ENCODE results near the gene FOXF2.

FOXF2 gene

DNA sequence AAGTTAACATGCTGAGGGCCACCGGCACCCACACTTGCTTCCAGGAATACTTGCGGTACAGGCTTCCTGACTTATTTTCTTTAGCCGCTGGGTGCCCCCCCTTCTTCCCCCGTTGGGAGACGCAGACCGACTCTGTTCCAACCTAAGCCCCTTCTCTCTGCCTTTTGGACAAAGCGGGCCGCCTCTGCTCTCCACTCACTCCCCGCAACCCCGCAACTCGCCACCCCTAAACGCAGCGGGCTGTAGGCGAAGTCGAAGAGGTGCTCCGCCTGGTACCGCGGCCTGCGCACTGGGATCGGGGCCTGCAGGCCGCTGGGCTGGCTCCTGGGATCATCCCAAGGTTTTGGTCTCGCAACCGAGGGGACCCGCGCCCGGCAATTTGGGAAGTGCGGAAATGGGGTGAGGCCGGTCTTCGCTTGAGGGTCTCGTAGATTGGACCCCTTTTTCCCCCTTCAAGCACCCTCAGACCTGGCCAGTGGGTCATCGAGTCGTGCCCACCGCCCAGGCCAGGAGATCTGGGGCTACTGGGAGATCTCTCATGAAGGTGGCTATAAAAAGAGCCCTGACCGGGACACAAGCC is 4.7 kb upstream of the FOXF2 start:
- Histone ChIP-seq H3K27ac (ENCODE audit: low read length) (no peak overlapping the region), H3K36me3 (ENCODE audit: control insufficient read depth, insufficient read depth, low read length) (no peaks in the 10 kb centered on the region), H3K4me3 (ENCODE audit: low read length) (peak overlapping the region; percentile 1; the same call in 1 of the 2 replicates), H3K27me3 (ENCODE audit: control insufficient read depth, insufficient read depth, low read length) (peaks cover 84% of the 10 kb centered on the region), H3K4me1 (ENCODE audit: control insufficient read depth, insufficient read depth, low read length) (peaks cover 11% of the 10 kb centered on the region), H3K9me3 (ENCODE audit: control insufficient read depth, insufficient read depth, low read length) (no peaks in the 10 kb centered on the region)
- no peak for DNase-seq (ENCODE audit: low read depth, low spot score)
- no CpG with 5 or more reads among the region's 34 CpGs for WGBS (ENCODE audit: insufficient coverage, insufficient read length)

DNA sequence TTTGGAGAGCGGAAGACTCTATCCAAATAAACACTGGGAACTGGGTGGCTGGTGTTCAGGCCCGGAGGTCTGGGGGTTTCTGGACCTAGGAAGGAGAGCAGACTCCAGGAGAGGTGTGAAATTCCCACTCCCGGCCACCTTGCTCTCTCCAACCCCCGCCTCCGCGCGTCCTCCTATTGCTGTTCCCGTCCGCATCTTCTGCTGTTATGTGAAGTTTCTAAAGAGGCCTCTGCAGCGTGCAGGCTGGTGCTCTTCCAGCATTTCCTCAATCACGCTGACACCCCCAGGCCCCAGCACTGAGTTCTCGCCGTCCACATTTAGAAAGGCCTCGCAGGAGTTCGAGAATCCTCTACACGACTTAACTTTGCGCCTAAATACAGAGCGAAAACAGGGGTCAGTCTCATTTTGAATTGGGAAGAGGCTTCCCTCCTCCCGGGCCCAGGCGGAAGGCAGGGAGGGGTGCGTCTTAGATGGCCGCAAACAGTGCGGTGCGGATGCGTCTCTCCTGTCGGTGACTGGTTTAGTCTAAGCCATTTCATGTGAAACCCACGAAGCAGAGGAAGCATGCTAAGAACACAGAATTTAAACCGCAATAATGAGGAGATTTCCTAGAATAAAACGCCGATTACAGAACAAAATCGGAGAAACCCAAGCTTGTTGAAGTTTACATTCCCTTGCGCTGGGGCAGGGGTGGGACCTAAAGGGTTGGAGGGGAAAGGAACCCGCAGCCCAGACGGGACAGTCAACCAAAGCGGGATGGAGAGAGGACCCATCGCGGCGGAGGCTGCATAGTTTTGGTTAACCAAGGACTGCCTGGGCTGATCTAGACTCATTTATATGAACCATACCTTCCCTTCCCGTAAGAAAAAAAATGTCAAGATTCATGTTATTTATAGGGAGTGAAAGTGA is 4.0 kb upstream of the FOXF2 start:
- H3K36me3 ChIP-seq (ENCODE audit: control insufficient read depth, insufficient read depth, low read length), result no peaks in the 10 kb centered on the region
- peaks cover 11% of the 10 kb centered on the region for H3K4me1 ChIP-seq (ENCODE audit: control insufficient read depth, insufficient read depth, low read length)
- WGBS (ENCODE audit: insufficient coverage, insufficient read length), result no CpG with 5 or more reads among the region's 39 CpGs
- H3K27me3 ChIP-seq (ENCODE audit: control insufficient read depth, insufficient read depth, low read length), result peaks cover 82% of the 10 kb centered on the region
- no peak overlapping the region for H3K4me3 ChIP-seq (ENCODE audit: low read length)
- no peaks in the 10 kb centered on the region for H3K9me3 ChIP-seq (ENCODE audit: control insufficient read depth, insufficient read depth, low read length)
- no peak for DNase-seq (ENCODE audit: low read depth, low spot score)
- no peak overlapping the region for H3K27ac ChIP-seq (ENCODE audit: low read length)

DNA sequence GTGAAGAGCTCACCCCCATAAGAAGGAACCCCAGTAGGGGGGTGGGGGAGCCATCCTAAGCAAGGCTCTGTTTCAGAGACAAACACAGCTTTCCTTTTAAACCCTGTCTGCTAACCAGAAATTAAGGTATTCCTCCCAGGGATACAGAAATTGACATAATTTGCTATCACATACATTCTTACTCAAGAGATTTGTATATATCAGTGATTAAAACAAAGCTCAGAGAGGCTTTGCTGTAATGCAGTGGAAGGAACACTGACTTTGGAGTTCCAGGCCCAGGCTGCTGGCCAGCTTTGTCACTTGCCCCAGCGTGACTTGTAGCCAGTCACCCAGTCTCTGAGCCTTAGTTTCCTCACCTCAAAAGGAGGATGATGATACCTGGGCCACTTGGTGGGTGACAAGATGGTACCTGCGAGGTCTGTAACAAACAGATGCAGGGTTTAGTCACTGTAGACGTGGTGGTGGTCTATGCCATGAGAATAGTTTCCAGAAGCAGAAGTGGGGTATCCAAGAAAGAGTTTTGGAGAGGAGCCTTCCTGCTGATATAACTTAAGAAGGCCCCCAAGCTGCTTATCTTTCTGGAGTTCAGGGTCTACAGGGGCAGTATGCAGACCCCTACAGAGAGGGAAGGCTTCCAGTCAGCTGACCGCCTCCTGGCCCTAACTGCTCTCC is 3.2 kb upstream of the FOXF2 start:
- Histone ChIP-seq H3K27ac (ENCODE audit: low read length) (no peak overlapping the region), H3K36me3 (ENCODE audit: control insufficient read depth, insufficient read depth, low read length) (no peaks in the 10 kb centered on the region), H3K9me3 (ENCODE audit: control insufficient read depth, insufficient read depth, low read length) (no peaks in the 10 kb centered on the region), H3K27me3 (ENCODE audit: control insufficient read depth, insufficient read depth, low read length) (peaks cover 82% of the 10 kb centered on the region), H3K4me3 (ENCODE audit: low read length) (no peak overlapping the region), H3K4me1 (ENCODE audit: control insufficient read depth, insufficient read depth, low read length) (peaks cover 15% of the 10 kb centered on the region)
- no CpG with 5 or more reads among the region's 4 CpGs for whole genome bisulfite sequencing (ENCODE audit: insufficient coverage, insufficient read length)
- no peak for DNase-seq (ENCODE audit: low read depth, low spot score)

DNA sequence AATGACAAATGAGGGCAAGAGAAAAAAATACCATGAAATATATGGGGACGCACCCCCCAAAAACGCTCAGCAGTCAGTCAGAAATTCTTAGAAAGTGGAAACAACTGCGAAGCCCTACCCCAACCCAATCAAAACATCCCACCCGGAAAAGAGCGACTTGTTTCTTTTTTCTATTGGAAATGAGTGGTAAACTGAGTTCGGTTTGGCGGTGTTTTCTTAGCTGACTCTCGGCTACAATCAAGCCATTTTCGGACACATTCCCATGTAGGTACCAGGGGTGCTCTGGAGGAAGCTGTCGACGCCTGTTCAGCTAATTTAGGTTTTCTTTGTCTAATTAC is 1.9 kb upstream of the FOXF2 start:
- DNase-seq (ENCODE audit: low read depth, low spot score), result no peak
- Histone ChIP-seq H3K9me3 (ENCODE audit: control insufficient read depth, insufficient read depth, low read length) (no peaks in the 10 kb centered on the region), H3K27me3 (ENCODE audit: control insufficient read depth, insufficient read depth, low read length) (peaks cover 89% of the 10 kb centered on the region), H3K4me3 (ENCODE audit: low read length) (no peak overlapping the region), H3K36me3 (ENCODE audit: control insufficient read depth, insufficient read depth, low read length) (no peaks in the 10 kb centered on the region), H3K4me1 (ENCODE audit: control insufficient read depth, insufficient read depth, low read length) (peaks cover 14% of the 10 kb centered on the region), H3K27ac (ENCODE audit: low read length) (no peak overlapping the region)
- no CpG with 5 or more reads among the region's 11 CpGs for WGBS (ENCODE audit: insufficient coverage, insufficient read length)

DNA sequence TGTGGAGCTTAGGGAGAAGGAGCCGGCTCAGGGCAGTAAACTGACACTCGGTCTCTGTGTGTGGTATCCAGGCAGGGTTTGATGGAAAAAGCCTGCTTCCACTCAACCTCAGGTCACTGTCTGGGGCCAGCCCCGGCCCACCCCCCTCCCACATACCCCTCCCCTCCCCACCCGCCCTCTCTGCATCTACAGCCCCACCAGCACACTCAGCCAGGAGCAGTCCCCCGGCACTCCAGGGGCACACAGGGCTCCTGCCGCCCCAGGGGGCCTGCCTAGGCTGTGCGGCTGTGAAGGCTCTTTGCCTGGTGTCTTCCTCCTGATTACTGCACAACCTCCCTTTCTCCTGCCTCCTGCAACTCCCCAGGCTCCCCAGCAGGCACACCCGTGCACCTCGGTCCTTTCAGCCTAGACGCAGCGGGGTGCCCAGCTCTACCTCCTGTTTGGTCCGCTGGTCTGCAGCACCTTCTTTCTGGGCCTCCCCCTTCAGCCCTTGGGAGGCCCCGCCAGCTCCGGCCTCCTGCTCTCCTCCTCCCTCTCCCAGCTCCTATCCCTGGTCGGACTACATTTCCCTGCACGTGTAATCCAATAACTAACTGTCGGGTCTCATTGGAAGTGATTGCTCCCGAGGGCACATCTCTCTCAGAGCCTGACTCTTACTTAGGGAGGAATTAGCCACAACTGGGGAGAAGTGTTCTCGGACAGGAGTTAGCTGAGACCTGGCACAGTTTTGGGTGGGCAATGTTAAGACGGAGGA is 1.3 kb upstream of the FOXF2 start:
- H3K27me3 ChIP-seq (ENCODE audit: control insufficient read depth, insufficient read depth, low read length), result peaks cover 89% of the 10 kb centered on the region
- H3K9me3 ChIP-seq (ENCODE audit: control insufficient read depth, insufficient read depth, low read length), result no peaks in the 10 kb centered on the region
- no CpG with 5 or more reads among the region's 20 CpGs for WGBS (ENCODE audit: insufficient coverage, insufficient read length)
- no peak overlapping the region for H3K27ac ChIP-seq (ENCODE audit: low read length)
- peaks cover 13% of the 10 kb centered on the region for H3K4me1 ChIP-seq (ENCODE audit: control insufficient read depth, insufficient read depth, low read length)
- no peaks in the 10 kb centered on the region for H3K36me3 ChIP-seq (ENCODE audit: control insufficient read depth, insufficient read depth, low read length)
- no peak overlapping the region for H3K4me3 ChIP-seq (ENCODE audit: low read length)
- DNase-seq (ENCODE audit: low read depth, low spot score), result no peak

DNA sequence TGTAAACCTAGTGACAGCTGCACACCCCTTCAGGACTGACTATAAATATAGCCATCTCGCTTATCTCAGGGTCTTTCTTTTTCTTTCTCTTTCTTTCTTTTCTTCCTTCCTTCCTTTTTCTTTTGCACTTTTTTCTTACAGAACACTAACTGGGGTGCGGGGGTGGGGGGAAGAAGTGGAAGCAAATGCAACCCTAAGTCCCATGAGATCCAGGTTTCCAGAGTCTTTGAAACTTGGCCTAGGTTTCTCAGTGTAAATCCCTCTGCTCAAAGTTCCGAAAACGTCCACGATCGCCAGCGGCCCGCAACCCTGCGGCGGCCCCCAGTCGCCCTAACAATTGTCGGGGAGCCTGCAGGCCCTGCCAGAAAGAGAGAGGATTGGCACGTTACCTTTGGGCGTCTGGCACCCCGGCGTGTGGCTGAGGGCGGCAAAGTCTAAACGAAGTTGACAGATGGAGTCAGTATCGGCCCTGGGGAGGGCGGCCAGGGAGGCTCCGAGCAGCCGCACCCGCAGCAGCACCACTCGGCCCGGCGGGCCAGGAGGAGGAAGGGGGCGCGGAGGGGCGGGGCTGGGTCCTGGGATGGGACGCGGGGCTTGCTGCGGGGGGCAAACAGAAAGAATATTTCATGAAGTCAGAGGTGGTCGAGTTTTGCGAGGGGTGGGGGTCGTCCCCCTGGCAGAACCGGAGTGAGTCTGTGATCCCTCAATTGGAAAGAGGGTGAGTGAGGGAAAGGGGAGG is 577 bp upstream of the FOXF2 start:
- no CpG with 5 or more reads among the region's 36 CpGs for WGBS (ENCODE audit: insufficient coverage, insufficient read length)
- H3K9me3 ChIP-seq (ENCODE audit: control insufficient read depth, insufficient read depth, low read length), result no peaks in the 10 kb centered on the region
- no peak overlapping the region for H3K27ac ChIP-seq (ENCODE audit: low read length)
- peaks cover 16% of the 10 kb centered on the region for H3K4me1 ChIP-seq (ENCODE audit: control insufficient read depth, insufficient read depth, low read length)
- H3K27me3 ChIP-seq (ENCODE audit: control insufficient read depth, insufficient read depth, low read length), result peaks cover 91% of the 10 kb centered on the region
- DNase-seq (ENCODE audit: low read depth, low spot score), result no peak
- H3K4me3 ChIP-seq (ENCODE audit: low read length), result no peak overlapping the region; the same call in 1 of the 2 replicates
- H3K36me3 ChIP-seq (ENCODE audit: control insufficient read depth, insufficient read depth, low read length), result no peaks in the 10 kb centered on the region

DNA sequence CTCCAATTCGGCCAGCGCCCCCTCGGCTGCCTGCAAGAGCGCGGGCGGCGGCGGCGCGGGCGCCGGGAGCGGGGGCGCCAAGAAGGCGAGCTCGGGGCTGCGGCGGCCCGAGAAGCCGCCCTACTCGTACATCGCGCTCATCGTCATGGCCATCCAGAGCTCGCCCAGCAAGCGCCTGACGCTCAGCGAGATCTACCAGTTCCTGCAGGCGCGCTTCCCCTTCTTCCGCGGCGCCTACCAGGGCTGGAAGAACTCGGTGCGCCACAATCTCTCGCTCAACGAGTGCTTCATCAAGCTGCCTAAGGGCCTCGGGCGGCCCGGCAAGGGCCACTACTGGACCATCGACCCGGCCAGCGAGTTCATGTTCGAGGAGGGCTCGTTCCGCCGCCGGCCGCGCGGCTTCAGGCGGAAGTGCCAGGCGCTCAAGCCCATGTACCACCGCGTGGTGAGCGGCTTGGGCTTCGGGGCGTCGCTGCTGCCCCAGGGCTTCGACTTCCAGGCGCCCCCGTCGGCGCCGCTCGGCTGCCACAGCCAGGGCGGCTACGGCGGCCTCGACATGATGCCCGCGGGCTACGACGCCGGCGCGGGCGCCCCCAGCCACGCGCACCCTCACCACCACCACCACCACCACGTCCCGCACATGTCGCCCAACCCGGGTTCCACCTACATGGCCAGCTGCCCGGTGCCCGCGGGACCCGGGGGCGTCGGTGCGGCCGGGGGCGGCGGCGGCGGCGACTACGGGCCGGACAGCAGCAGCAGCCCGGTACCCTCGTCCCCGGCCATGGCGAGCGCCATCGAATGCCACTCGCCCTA is 963 bp downstream of the FOXF2 start:
- no CpG with 5 or more reads among the region's 106 CpGs for whole genome bisulfite sequencing (ENCODE audit: insufficient coverage, insufficient read length)
- no peak overlapping the region for H3K4me3 ChIP-seq (ENCODE audit: low read length)
- H3K4me1 ChIP-seq (ENCODE audit: control insufficient read depth, insufficient read depth, low read length), result peaks cover 14% of the 10 kb centered on the region
- H3K9me3 ChIP-seq (ENCODE audit: control insufficient read depth, insufficient read depth, low read length), result no peaks in the 10 kb centered on the region
- DNase-seq (ENCODE audit: low read depth, low spot score), result no peak
- peaks cover 90% of the 10 kb centered on the region for H3K27me3 ChIP-seq (ENCODE audit: control insufficient read depth, insufficient read depth, low read length)
- H3K27ac ChIP-seq (ENCODE audit: low read length), result no peak overlapping the region
- H3K36me3 ChIP-seq (ENCODE audit: control insufficient read depth, insufficient read depth, low read length), result no peaks in the 10 kb centered on the region

DNA sequence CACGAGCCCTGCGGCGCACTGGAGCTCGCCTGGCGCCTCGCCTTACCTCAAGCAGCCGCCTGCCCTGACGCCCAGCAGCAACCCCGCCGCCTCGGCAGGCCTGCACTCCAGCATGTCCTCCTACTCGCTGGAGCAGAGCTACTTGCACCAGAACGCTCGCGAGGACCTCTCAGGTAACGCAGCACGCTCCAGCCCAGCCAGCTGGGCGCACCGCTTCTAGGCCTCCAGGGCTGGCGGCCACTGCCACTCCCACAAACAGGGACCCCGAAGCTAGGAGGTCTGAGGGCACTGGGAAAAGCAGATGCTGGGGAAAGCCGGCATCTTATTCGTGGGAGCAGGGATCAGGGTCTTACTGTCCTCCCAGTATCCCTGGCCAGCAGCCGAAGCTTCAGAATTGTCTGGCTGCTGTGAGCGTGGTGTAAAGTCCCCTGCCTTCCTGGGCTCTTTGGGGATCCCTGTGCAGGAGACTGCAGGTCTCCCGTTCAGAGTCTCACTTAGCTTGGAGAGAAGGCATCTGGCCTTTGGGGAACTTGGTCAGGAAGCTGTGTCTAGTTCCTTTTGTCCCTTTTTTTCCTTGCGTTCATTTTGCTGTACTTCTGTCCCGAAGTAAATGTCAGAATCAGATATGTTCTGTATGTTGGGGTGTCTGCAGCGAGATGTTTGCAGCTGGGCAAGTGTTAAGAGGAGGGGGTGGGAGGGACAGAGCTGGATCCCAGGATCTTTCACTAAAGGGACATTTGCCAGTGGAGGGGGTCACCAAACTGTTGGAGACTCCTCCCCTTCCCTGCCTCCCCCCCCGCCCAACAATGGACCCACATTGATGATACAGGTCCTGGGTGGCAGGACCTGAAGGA is 1.8 kb downstream of the FOXF2 start:
- no peak for DNase-seq (ENCODE audit: low read depth, low spot score)
- no peak overlapping the region for H3K27ac ChIP-seq (ENCODE audit: low read length)
- H3K36me3 ChIP-seq (ENCODE audit: control insufficient read depth, insufficient read depth, low read length), result no peaks in the 10 kb centered on the region
- H3K27me3 ChIP-seq (ENCODE audit: control insufficient read depth, insufficient read depth, low read length), result peaks cover 90% of the 10 kb centered on the region
- H3K4me3 ChIP-seq (ENCODE audit: low read length), result no peak overlapping the region
- H3K4me1 ChIP-seq (ENCODE audit: control insufficient read depth, insufficient read depth, low read length), result peaks cover 14% of the 10 kb centered on the region
- no CpG with 5 or more reads among the region's 30 CpGs for WGBS (ENCODE audit: insufficient coverage, insufficient read length)
- H3K9me3 ChIP-seq (ENCODE audit: control insufficient read depth, insufficient read depth, low read length), result no peaks in the 10 kb centered on the region

All from iPS DF 6.9 (cell line).